Tibial artery (tissue), 4 donors: Measurements from ENCODE around the gene AMDHD1.
"Not testable (repeated sequence)": the region's sequence is repeated elsewhere in the genome, so short reads cannot be mapped to it uniquely, and the experiment has no call there.

Source experiments
- DNase-seq, 2 donors: peaks; one replicate each; pipeline ENCODE4 v3.0.0-alpha.2; 2019
- H3K27ac ChIP-seq, 2 donors: fragments of 200-600 bp; sonication (generic) in 1 of 2; 1 replicate in 1 of 2; 2 replicates in 1 of 2; pipeline ENCODE4 v1.5.1; 2018 to 2019; ENCODE audit warnings: mild to moderate bottlenecking in 1 of 2
- H3K27me3 ChIP-seq, 2 donors: fragments of 200-600 bp; sonication (generic) in 1 of 2; one replicate each; pipeline versions ENCODE4 v1.5.1 to v1.6.0; 2016 to 2019
- H3K36me3 ChIP-seq, 3 donors: fragments of 200-600 bp; sonication (generic) in 2 of 3; one replicate each; pipeline ENCODE4 v1.5.1; 2016 to 2019; ENCODE audit warnings: mild to moderate bottlenecking in 2 of 3
- H3K4me1 ChIP-seq, 4 donors: fragments of 200-600 bp; sonication (generic) in 2 of 4; 1 replicate in 3 of 4; 2 replicates in 1 of 4; pipeline ENCODE4 v1.5.1; 2016 to 2019
- H3K4me3 ChIP-seq, 2 donors: fragments of 200-600 bp; sonication (generic) in 1 of 2; 1 replicate in 1 of 2; 2 replicates in 1 of 2; pipeline ENCODE4 v1.5.1; 2018 to 2019; ENCODE audit warnings: mild to moderate bottlenecking in 2 of 2
- H3K9me3 ChIP-seq, 3 donors: fragments of 200-600 bp; sonication (generic) in 1 of 3; one replicate each; pipeline ENCODE4 v1.5.1; 2016 to 2019
- CTCF ChIP-seq, 2 experiments: fragments of 200-600 bp in 1 of 2; fragments of 450-650 bp in 1 of 2; IDR thresholded peaks; one replicate each; pipeline ENCODE4 v1.5.1; 2017 to 2019; ENCODE audit warnings: antibody characterized with exemption in 2 of 2, mild to moderate bottlenecking in 1 of 2, moderate library complexity in 1 of 2
- intact Hi-C: fragments of 100-400 bp; cut with DNase I; formaldehyde crosslinking; loops from one replicate; pipeline ENCODE4 v1.15.0; 2023; ENCODE audit warnings: low total_unique reads

AMDHD1 gene

DNA sequence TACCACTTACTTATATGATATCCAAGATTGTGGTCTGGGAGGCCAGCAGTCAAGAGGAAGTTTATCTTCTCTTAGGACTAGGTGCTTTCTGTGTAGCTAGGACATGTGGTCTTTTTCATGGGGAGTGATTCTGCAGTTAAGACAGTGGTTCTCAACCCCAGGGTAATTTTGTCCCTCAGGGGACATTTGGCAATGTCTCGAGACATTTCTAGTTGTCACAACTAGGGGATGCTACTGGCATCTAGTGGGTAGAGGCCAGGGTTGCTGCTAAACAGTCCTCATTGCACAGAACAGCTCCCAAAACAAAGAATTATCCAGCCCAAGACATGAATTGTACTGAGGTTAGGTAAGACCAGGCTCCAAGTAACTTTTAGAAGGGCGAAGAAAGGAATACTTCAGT lies 20.0 kb downstream of the AMDHD1 start:
- H3K4me3 ChIP-seq: no peak overlapping the region
- TF ChIP-seq CTCF (IDR thresholded peaks at IDR 0.05): no peak
- H3K36me3 ChIP-seq: no peaks in the 10 kb centered on the region
- intact Hi-C loops: no loop called here
- no peak for DNase-seq
- no peak overlapping the region for H3K27ac ChIP-seq
- no peaks in the 10 kb centered on the region for H3K9me3 ChIP-seq
- H3K4me1 ChIP-seq: no peaks in the 10 kb centered on the region
- H3K27me3 ChIP-seq: no peaks in the 10 kb centered on the region

DNA sequence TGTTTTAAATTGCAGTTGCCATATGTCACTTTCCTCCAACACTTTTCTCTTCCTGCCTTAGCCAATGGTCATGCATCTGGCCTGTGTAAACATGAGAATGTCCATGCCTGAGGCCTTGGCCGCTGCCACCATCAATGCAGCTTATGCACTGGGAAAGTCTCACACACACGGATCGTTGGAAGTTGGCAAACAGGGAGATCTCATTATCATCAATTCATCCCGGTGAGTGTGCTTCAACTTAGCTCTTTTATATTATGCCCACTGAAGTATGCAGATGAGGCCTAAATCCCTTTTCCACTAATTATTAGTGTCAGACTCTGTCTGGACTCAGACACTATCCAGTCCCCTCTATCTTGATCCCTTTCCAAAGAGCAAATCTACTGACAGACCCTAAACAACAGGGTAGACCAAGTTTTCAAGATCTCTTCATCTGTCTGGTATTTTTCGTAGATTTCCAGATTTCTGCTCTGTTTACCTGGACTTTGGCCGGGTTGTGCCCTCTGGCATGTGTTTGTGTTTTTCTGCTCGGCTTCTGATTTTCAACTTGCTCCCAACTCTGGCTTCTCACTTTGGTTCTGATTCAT lies 23.2 kb downstream of the AMDHD1 start:
- no peaks in the 10 kb centered on the region for H3K27me3 ChIP-seq
- no peak overlapping the region for H3K4me3 ChIP-seq
- H3K36me3 ChIP-seq: no peaks in the 10 kb centered on the region
- H3K27ac ChIP-seq: no peak overlapping the region
- intact Hi-C loops: no loop called here
- no peaks in the 10 kb centered on the region for H3K4me1 ChIP-seq
- no peak for DNase-seq
- TF ChIP-seq CTCF (IDR thresholded peaks at IDR 0.05): no peak
- H3K9me3 ChIP-seq: no peaks in the 10 kb centered on the region

DNA sequence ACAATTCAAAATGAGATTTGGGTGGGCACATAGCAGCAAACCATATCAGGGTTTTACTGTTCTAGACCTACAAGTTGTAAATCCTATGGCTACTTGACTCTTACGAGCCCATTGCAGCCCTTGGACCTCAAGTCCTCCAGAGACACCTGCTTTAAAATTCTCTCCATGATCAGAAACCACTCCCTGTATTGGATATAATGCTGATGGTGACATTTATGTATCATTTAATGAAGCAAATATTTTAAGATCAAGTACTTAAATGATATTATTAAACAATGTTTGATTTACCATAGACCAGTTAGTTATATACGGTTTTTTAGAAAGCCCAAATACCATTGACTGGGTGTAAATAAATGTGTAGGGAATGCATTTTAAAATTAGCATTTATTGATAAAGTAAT lies 24.2 kb downstream of the AMDHD1 start:
- H3K27me3 ChIP-seq: no peaks in the 10 kb centered on the region
- no peaks in the 10 kb centered on the region for H3K36me3 ChIP-seq
- H3K9me3 ChIP-seq: no peaks in the 10 kb centered on the region
- H3K4me1 ChIP-seq: no peaks in the 10 kb centered on the region
- no peak overlapping the region for H3K4me3 ChIP-seq
- no peak for DNase-seq
- H3K27ac ChIP-seq: no peak overlapping the region
- intact Hi-C loops: no loop called here
- no peak for TF ChIP-seq CTCF (IDR thresholded peaks at IDR 0.05)

DNA sequence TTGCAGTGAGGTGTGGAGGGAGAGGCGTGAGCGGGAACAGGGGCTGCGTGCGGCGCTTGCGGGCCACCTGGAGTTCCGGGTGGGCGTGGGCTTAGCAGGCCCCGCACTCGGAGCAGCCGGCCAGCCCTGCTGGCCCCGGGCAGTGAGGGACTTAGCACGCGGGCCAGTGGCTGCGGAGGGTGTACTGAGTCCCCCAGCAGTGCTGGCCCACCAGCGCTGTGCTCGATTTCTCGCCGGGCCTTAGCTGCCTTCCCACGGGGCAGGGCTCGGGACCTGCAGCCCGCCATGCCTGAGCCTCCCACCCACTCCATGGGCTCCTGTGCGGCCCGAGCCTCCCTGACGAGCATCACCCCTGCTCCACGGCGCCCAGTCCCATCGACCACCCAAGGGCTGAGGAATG lies 26.0 kb downstream of the AMDHD1 start:
- H3K27me3 ChIP-seq, H3K27ac ChIP-seq, H3K36me3 ChIP-seq, DNase-seq, H3K4me1 ChIP-seq, H3K9me3 ChIP-seq, intact Hi-C loops, H3K4me3 ChIP-seq: not testable (repeated sequence)

DNA sequence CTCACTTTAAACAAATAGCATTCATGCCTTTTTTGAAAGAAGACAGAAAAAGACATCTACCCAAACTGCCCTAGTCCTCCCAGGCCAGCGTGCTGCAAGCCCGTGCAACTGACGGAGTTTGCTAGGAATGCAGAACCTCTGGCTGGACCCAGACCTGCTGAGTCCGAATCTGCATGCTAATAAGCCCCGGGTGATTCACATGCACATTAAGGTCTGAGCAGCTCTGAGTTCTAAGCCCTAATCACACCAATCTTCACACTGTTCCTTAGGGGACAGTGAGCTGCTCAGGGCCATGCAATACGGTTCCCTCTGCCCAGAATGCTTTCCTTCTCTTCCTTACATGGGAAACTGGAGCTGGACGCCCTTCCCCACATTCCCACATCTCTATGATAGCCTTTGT lies 27.8 kb downstream of the AMDHD1 start:
- no peaks in the 10 kb centered on the region for H3K9me3 ChIP-seq
- H3K36me3 ChIP-seq: no peaks in the 10 kb centered on the region
- TF ChIP-seq CTCF (IDR thresholded peaks at IDR 0.05): no peak
- no peak for DNase-seq
- H3K4me3 ChIP-seq: no peak overlapping the region
- intact Hi-C loops: no loop called here
- H3K4me1 ChIP-seq: no peaks in the 10 kb centered on the region
- no peak overlapping the region for H3K27ac ChIP-seq
- no peaks in the 10 kb centered on the region for H3K27me3 ChIP-seq

- Histone ChIP-seq H3K36me3 (no peaks in the 10 kb centered on the region), H3K27ac (no peak overlapping the region), H3K9me3 (no peaks in the 10 kb centered on the region), H3K27me3 (no peaks in the 10 kb centered on the region), H3K4me3 (no peak overlapping the region), H3K4me1 (no peaks in the 10 kb centered on the region)
- intact Hi-C loops: no loop called here
- DNase-seq: no peak
- TF ChIP-seq CTCF (IDR thresholded peaks at IDR 0.05): no peak
Observed at GRCh38 chr12:95972832-95973456, 29.8 kb downstream of the AMDHD1 start.
